HG03342 (cell line): ENCODE data around the gene SLX9.

Source experiments
- ATAC-seq: cut with Tn5 transposase; IDR thresholded peaks from one replicate; pipeline ENCODE4 v1.9.1; 2021; ENCODE audit warnings: mild to moderate bottlenecking, moderate library complexity; ENCODE audit not compliant: unreplicated experiment

Gene SLX9

DNA sequence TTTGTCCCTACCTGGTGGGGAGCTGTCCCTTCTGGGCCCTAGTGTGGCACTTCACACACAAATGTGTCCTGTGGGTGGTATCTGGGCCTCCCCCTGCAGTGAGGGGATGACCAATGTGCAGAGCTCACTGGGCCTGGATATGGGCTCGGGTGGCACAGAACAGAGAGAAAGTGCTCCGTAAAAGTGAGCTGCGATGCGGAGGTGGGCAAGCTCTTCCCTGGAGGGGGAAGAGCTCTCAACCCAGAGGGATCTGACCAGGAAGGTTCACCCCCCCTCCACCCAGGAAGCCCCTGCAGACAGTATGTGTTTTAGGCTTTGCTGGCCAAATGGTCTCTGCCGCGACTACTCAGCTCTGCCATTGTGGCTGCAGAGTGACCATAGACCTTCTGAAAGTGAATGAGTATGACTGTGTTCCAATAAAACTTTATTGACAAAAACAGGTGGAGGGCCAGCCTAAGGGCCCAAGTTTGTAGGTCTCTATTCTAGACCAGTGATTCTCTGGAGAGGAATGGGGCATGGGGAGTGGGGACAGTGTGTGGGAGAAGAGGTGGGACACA lies 10.5 kb upstream of the SLX9 start:
- no peak for ATAC-seq

DNA sequence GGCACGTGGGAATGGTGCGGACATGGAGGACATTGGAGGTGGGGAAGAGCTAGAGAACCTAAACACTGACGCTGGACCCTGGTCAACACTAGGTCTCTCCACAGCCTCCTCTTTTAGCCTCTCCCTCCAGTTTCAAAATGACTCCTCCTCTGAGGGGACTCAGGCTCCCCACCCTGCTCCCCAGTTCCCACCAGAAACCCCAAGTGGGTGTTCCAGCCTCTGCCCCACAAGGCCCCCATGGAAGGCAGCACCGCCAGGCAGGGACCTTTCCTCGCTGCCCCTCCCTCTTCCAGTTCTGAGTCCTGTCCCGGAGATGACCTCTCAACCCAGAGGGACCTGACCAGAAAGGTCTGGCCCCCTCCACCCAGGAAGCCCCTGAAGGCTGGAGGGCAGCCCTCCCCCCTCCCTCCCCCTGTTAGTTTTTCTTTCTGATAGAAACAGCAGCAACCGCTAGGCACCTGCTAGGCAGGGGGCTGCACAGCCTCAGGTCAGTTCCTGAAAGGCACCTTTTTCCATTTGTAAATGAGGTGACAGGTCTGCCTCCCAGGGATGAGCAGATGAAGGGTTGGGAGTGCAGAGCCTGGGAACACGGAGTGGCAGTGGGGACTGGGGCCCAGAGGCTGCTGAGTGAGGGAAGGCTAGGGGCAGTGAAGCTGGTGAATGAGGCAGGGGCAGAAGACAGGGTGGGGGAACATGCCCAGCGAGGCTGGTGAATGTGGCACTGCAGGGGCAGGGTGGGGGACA lies 9.9 kb upstream of the SLX9 start:
- ATAC-seq: no peak

DNA sequence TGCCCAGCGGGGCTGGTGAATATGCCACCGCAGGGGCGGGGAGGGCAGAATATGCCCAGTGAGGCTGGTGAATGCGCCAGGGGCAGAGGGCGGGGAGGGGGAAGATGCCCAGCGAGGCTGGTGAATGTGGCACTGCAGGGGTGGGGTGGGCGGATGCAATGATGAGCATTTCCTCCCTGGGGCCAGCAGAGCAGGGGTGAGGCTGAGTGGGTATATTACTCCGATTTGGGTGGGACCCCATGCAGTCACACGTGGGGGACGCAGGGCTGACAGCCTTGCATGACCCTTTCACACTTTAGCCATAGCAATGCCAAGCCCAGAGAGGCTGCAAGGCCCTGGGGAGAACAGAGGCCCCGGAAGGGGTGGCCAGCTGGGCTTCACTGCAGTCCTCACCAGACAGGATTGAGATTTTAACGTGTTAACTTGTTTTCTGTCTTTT lies 9.3 kb upstream of the SLX9 start:
- no peak for ATAC-seq

DNA sequence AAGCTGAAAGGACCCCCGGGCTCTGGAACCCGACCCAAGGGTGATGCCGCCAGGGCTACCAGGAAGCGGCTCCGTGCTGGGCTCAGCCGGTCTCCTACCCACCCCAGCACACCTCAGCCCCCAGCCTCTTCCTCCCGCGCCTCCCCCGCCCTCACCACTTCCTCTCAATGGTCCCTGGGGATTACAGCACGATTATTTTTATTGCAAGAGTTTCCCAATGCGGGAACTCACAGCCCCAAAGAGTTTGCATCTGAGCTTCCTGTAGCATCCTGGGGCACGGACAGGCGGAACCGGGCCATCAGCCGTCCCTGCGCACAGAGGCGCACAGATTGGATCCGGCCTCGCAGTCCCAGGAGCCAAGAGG lies 8.7 kb upstream of the SLX9 start:
- no peak for ATAC-seq

DNA sequence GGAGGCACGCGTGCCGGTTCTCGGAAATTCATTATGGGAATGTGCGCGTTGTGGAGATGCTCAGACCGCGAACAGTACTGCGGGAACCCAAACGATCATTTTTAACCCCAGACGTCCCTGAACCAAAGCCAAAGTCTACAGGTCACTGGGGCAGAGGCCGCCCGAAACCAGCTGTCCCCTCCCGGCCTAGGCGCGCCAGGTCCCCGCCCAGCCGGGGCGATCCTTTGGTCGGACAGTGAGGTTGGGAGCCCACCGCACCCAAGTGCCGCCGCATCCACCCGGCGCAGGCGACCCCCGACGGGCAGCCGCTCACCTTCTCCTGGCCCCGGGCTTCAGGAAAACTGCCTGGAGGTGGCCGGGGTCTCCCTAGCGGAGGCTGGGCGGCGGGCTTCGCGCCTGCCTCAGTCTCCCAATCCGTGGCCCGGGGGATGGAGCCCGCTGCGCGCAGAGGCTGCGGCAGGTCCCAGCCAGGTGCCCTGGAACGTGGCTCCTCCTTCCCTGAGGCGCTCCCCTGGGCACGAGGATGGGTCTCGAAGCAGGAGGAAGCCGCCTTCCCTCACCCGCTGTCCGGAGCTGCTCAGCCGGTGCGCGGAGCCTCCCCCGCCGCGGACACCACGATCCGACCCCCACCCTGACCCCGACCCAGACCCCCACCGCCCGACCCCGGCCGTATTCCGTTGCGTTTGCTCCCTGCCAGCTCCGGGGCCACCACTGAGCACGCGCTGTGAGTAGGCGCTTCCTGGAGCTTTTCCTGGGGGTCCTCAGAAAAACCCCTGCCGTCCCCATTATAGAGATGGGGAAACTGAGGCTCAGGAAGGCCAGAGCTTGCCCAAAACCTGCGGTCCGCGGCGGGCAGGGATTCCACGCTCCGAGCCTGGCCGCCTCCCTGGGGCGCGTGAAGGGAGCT lies 8.1 kb upstream of the SLX9 start:
- ATAC-seq: no peak

DNA sequence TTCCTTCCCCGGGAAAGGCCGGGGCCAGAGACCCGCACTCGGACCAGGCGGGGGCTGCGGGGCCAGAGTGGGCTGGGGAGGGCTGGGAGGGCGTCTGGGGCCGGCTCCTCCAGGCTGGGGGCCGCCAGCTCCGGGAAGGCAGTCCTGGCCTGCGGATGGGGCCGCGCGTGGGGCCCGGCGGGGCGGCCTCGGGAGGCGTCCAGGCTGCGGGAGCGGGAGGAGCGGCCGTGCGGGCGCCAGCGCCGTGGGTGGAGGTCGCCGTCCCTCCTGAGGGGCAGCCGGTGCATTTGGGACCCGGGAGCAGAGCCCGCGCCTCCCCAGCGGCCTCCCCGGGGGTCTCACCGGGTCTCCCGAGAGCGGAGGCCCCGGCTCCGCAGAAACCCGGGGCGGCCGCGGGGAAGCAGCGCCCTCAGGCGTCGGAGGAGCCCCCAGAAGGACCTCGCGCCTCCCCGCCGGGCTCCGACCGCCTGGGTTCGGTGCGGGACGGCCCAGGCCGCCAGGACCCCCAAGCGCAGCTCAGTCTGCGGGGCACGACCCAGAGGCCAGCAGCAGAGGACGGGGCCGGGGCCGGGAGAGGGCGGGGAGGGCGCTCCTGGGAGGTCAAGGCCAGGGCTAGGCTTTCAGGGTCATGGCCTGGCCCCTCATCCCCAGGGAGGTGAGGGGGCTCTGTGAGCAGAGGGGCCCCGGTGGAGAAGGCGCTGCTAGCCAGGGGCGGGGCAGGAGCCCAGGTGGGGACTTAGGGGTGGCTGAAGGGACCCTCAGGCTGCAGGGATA lies 7.2 kb upstream of the SLX9 start:
- ATAC-seq: no peak

DNA sequence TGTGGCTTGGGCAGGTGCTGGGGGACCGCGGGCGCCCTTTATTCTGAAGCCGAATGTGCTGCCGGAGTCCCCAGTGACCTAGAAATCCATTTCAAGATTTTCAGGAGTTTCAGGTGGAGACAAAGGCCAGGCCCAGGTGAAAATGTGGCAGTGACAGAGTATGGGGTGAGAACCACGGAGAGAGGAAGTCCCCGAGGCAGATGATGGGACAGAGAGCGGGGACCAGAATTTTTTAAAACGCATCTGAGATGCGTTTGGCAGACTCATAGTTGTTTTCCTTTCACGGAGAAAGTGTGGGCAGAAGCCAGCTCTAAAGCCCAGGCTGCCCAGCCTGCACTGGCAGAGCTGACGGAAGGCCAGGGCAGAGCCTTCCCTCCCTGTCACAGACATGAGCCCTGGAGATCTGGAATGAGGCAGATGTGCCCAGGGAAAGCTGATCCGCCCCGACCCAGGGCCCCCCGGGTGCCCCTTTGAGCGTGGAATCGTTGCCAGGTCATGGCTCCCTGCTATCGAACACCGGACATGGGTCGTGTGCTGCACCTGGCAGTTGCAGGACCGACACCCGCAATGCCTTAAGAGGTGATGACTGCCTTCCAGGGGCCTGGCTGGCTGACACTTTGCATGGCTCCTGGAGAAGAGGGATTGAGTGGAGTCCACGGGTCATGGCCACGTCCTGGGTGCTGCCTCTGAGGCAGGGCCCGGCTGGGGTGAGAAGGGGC lies 6.5 kb upstream of the SLX9 start:
- no peak for ATAC-seq

DNA sequence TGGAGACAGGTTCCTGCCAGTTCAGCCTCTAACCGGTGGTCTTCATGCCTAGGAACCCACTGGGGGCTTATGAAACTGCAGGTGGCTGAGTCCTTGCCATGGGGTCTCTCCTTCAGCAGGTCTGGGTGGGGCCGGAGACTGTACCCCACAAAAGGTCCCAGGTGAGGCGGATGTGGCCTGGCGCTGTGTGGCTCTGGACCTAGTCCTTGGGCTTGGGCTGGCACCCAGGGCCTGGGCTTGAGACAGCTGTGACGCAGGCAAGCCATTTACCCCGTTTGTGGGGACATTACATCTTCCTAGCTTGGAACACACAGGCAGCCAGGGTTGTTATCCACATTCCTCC lies 5.9 kb upstream of the SLX9 start:
- no peak for ATAC-seq

DNA sequence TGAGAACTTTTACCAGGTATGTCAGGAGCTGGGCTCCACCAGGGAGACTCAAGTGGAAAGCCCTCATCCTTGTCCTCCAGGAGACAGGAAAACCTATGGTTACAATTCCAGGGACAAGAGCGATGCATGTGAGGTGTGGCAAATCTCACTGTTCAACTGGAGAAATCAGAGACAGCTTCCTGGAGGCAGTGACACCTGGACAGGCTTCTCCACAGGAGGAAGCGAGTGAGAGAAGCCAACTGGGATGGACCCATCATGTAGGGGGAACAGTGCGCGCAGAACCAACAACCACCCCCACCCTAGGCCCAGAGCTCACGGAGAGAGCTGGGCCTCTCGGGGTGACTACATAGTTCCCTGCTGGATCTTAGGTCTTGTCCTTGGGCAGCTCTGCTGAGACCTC lies 5.6 kb upstream of the SLX9 start:
- no peak for ATAC-seq

DNA sequence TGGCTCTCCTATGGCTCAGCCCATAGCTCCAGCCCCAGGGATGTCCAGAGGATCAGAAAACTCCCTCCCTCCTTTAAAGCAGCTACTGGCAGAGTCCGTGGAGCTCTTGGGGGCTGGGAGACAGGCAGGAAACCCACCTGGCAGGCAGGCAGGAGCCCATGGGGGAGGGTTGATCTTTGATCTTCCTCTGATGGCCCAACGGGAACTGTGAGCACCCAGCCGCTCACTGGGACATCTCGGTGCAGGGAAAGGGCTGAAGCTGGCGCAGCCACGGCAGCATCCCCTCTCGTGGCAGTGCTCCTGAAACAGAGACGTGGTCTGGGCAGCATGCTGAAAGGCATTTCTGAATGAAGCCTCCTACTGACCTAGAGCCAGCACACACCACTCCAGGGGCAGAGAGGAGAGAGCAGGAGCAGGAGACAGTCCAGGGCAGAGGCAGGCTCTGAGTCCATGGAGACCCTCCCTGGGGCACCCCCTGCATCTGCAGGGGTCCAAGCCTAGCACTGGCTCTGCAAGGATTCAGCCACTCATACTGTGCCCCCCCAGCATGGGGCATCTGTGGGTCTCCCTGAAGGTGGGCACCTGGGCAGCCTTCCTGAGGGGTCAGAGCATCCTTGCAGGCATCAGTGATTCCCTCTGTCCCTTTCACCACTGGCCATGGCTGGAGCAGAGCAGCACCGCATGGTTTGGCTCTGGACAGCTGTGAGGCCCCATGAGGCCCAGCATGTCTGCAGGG lies 4.9 kb upstream of the SLX9 start:
- ATAC-seq: no peak

DNA sequence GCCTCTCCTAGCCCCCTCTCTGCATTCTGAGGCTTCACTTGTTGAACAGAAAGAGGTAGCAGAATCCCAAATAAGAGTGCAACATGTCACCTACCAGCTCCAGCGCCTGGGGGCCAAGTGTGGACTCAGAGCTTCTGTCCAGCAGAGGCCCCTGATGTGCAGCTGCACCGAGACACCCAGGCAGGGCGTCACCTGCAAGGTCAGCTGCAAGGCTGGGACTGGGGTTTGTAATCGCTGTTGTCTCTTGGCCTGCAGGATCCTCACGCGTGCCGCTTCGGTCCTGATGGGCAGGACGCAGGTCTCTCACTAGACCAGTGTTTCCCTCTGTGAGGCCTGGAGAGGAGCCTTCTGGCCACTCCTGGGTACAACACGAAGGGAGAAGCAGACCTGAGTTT lies 4.3 kb upstream of the SLX9 start:
- no peak for ATAC-seq

DNA sequence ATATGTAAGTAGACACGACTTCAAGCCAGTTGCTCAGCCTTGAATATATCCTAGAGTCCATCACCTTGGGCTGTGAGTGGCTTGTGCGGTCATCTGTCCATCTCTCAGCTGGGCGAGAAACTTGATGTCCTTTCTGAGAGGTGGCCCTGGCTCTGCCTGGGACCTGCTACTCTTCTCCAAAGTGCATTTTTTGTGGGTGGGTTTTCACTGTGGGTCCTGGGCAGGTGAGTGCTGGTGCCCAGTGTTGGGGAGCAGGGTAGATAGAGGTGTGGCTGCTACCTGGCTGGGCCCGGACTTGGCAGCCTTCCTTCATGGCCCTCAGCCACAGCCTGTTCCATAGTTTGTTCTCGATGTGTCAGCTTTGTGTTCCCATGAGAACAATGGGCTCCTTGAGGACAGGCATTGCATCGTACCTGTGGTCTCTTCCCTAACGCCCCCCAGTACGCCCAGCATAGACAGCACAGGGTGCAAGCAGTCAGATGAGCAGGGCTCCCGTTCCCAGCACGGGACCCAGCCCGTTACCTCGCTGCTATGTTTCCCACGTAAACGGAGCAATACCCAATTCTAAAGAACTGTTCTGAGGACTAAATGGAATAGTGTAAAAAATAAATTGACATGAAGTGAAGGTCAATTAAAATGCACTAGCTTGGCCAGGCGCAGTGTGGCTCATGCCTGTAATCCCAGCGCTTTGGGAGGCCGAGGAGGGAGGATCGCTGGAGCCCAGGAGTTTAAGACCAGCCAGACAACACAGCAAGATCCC lies 877 bp upstream of the SLX9 start:
- ATAC-seq: no peak

DNA sequence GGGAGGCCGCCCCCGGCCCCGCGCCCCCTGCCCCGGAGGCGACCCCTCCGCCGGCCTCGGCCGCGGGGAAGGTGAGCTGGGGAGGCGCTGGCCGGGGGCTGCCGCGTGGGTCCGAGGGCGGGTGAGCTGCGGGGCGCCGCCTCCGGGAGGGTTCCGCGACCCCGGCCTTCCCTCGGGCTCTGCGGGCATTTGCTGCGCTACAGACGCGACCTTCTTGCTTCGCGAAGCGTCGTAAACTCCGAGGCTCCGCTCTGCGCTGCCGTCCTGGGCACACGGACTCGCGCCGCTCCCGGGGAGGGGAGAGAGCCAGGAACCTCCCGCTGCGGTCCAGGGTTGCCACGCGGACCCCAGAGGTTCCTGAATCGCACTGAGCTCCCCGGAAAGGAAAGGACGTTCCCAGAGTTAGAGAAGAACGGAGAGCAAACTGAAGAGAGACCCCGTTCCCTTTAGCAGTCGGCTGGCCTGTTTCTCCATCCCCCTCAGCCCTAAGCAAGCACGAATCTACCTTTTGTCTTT lies 345 bp downstream of the SLX9 start:
- peak; percentile 25 for ATAC-seq

DNA sequence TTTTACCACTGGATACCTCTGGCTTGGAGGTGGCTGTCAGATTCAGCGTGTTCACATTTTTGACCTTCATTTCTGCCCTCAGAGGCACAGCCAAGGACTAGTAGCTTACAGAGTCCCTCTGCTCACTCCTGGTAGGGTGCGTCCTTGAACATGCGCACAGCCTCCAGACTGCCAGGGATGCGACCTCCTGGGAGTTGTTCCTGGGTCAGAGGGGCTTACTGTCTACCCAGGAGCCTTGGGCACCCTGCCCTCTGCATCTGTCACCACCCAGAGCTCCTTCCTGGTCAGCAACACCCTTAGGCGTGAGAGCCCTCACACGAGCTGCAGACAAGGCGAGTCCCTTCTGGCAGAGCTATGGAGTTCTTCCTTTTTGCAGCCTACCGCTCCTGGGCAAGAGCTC lies 1.7 kb downstream of the SLX9 start:
- no peak for ATAC-seq

DNA sequence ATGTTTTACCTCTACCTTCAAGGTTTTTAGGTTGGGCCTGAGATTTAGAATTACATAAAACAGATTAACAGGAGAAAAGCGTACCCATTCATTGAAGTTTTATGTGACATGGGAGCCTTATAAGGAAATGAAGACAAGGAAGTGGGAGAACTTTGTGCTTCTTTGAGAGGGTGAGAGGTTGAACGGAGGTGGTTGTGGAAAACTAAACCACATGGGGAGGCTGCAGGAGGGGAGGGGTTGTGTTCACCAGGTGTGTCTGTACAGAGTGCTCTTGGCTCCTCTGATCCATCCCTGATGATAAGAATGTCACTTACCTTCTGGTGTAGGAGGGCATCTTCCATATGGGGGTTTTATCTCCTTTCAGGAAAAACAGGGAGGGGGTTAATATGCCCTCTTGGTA lies 2.7 kb downstream of the SLX9 start:
- ATAC-seq: no peak

DNA sequence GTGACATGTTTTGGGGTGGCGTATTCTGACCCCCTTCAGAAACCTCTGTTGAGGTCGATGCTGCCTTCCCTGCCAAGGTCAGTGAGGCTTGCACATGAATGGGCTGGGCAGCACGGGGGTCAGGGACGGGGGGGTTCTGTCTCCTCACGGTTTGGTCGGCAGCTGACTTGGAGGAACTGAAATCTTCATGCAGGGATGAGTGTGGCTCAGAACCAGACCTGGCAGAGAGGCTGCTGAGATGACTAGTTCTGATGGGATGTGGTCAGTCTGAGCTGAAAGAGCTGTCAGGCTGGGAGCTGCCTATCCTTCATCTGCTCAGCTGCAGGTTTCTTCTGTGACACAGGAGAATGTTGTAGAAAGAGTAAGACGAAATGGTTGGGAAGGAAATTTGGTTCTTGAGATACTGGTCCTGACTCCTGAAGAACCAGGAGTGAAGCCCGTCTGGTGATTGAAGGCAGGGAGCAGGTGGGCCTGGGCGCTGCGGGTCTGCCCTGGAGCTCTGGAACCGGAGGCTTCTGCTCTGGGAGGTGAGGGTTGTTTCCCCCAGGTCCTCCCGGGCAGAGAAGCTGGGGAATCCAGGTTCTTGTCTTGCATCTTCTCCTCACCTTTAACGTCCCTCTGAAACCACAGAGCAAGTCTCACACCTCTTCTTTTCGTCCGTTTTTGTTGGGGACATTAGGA lies 3.3 kb downstream of the SLX9 start:
- no peak for ATAC-seq

DNA sequence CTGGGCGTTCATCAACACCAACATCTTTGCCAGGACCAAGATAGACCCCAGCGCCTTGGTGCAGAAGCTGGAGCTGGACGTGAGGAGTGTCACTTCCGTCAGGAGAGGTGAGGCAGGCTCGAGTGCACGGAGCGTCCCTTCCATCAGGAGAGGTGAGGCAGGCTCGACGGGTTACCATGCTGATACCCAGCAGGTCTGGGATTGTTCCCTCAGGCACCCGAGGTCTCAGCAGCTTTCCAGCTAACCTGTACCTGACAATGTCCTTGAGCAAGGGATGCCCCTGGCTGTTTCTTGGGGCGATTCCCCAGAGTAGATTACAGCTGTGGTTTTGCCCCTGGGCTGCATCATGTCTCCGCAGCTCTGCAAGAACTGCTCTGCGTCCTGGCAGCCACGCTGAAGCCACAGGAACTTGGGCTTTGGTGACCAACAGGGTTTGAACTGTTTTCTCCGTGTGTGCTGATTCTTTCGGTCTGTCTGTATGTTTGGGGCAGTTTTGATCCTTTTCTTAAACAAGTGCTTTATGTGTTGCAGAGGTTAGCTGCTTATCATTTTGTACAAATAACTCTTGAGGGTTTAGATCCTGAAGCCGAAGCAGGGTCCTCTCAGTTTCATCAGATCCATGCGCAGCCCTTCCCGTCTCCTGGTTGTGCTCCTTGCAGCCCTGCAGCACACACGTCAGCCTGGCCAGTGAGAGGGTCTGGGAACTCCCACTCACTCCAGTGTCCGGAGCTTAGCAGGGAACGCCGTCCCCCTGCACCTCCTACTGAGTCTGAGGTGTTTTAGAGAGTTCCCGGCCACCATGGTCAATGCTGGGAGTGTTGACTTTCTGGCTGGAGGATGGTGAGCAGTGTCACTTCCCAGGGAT lies 4.1 kb downstream of the SLX9 start:
- ATAC-seq: no peak

DNA sequence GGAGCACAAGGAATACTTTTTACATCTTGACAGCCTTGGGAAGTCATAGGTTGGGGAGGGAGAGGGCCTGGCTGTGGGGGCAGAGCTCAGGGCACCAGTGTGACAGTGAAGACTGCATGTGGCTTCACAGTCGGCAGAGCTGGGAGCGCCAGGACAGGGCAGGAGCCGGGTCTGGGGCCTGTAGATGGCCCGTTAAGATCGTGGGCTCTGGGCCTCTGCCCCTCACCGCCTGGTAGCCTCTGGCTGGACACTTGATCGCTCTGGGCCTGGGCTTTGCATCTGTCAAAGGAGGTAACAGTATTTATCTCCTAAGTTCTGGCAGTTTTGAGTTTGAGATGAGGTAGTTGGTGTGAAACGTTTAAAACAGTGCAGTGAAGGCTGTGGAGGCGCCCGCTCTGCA lies 4.8 kb downstream of the SLX9 start:
- no peak for ATAC-seq
